Measurements from ENCODE around the gene MN1. TPM values are rescaled to one million over a fixed set of nuclear protein-coding genes. Genes with fewer than 3 reads are reported as not detected.

The MN1 gene
- total and polyA plus RNA-seq, 8 donors: 0.50 to 6.4 (median 2.8) TPM

- Histone ChIP-seq H3K36me3 (no peaks in the 10 kb centered on the region), H3K9me3 (no peaks in the 10 kb centered on the region), H3K27ac (no peak overlapping the region), H3K4me3 (no peak overlapping the region), H3K27me3 (no peaks in the 10 kb centered on the region), H3K4me1 (peaks cover 13 to 20% (median 16%) of the 10 kb centered on the region in 4 donors)
- intact Hi-C loops (cut with DNase I; ENCODE audit: low total_unique reads): no loop called here
- WGBS, 5 donors: 82 to 94% (median 91%) methylated on average over 5 of the region's 5 CpGs
- no peak for DNase-seq
- no peak for TF ChIP-seq POLR2AphosphoS5 (IDR thresholded peaks at IDR 0.05)
- no peak for TF ChIP-seq EP300 (IDR thresholded peaks at IDR 0.05)
- TF ChIP-seq POLR2A (IDR thresholded peaks at IDR 0.05): no peak
- TF ChIP-seq CTCF (IDR thresholded peaks at IDR 0.05): no peak
Observed at GRCh38 chr22:27771637-27772036, 29.9 kb downstream of the MN1 start.

DNA sequence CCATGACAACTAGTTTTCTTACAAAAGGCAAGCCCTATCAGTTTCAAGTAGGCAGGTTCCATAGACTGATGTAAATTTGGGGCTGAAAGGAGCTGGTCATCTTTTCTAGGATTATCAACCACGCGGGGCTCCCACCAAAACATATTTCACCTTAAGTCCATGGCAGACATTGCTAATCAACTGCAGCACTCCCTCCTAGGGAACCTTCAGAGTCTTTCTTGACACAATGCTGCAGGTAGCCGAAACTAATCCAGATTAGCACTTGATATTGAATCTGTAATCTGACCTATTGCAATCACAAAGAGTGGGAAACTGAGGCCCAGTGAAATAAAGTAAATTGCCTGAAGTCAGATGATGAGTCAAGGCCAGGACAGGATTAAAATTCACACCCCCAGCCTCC lies 32.5 kb downstream of the MN1 start:
- no peak for DNase-seq
- Histone ChIP-seq H3K9me3 (no peaks in the 10 kb centered on the region), H3K4me1 (no peaks in the 10 kb centered on the region), H3K27ac (no peak overlapping the region), H3K36me3 (peaks cover 0 to 7% (median 3%) of the 10 kb centered on the region in 4 donors), H3K4me3 (no peak overlapping the region), H3K27me3 (no peaks in the 10 kb centered on the region)
- TF ChIP-seq CTCF (IDR thresholded peaks at IDR 0.05) (no peak), POLR2A (IDR thresholded peaks at IDR 0.05) (no peak), EP300 (IDR thresholded peaks at IDR 0.05) (no peak), POLR2AphosphoS5 (IDR thresholded peaks at IDR 0.05) (no peak)
- 61 to 80% (median 63%) methylated on average over 3 of the region's 3 CpGs for WGBS, 5 donors
- intact Hi-C loops (cut with DNase I; ENCODE audit: low total_unique reads): no loop called here

DNA sequence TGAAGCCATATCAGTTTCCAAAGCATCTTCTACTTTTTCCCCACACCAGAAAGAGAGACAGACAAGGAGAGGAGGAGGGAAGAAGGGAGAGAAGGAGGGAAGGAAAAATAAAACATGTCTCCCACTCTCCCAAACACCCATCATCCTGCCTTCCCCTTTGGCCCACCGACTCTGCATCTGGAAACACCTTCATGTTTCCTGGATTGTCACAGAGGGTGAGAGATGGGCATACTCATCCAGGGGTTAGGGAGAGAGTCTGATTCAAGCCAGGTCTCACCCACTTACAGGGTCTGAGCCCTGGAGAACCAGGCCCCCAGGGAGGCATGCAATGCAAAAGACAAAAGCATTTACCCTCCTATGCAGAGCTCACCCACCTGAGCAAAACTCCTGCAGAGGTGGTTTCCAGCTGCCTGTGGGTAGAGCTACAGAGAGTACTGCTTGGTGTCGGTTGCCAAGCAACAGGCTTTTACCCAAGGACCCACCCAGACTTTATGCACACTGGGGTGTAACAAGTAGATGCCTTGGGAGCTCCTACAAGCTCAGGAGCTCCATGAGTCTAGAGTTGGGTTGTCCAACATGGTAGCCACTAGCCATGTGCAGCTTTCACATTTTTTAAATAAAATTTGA lies 33.4 kb downstream of the MN1 start:
- no peak for DNase-seq
- no peak for TF ChIP-seq CTCF (IDR thresholded peaks at IDR 0.05)
- TF ChIP-seq POLR2A (IDR thresholded peaks at IDR 0.05): no peak
- TF ChIP-seq EP300 (IDR thresholded peaks at IDR 0.05): no peak
- no peak for TF ChIP-seq POLR2AphosphoS5 (IDR thresholded peaks at IDR 0.05)
- WGBS, 5 donors: 59 to 85% (median 62%) methylated on average over 1 to 2 of the region's 2 CpGs
- Histone ChIP-seq H3K36me3 (peaks cover 0 to 7% (median 3%) of the 10 kb centered on the region in 4 donors), H3K27me3 (no peaks in the 10 kb centered on the region), H3K27ac (no peak overlapping the region), H3K9me3 (no peaks in the 10 kb centered on the region), H3K4me1 (no peaks in the 10 kb centered on the region), H3K4me3 (no peak overlapping the region)
- intact Hi-C loops (cut with DNase I; ENCODE audit: low total_unique reads): no loop called here

GRCh38 chr22:27766679-27767078 lies 34.9 kb downstream of the MN1 start:
- no peak for DNase-seq
- Histone ChIP-seq H3K27ac (no peak overlapping the region), H3K4me1 (peaks cover 0 to 5% (median 1%) of the 10 kb centered on the region in 4 donors), H3K36me3 (peaks cover 0 to 7% (median 3%) of the 10 kb centered on the region in 4 donors), H3K4me3 (no peak overlapping the region), H3K9me3 (no peaks in the 10 kb centered on the region), H3K27me3 (no peaks in the 10 kb centered on the region)
- WGBS, 5 donors: 93 to 100% (median 96%) methylated on average over 3 of the region's 3 CpGs
- intact Hi-C loops (cut with DNase I; ENCODE audit: low total_unique reads): no loop called here
- TF ChIP-seq POLR2AphosphoS5 (IDR thresholded peaks at IDR 0.05) (no peak), CTCF (IDR thresholded peaks at IDR 0.05) (no peak), EP300 (IDR thresholded peaks at IDR 0.05) (no peak), POLR2A (IDR thresholded peaks at IDR 0.05) (no peak)
